Smooth muscle cell of the pulmonary artery (primary cell): ENCODE data around the gene SOAT1. TPM values are rescaled to one million over a fixed set of nuclear protein-coding genes. Genes with fewer than 3 reads are reported as not detected.

Experiments
- total RNA-seq: library from RNA; depleted of rRNA; stranded (reverse); fragments of >200 nt; gene quantifications from 2 replicates; pipeline ENCODE4 v1.2.3, GENCODE V29; 2014

SOAT1 gene
- 26.5 and 39.1 TPM in 2 replicates for total RNA-seq

DNA sequence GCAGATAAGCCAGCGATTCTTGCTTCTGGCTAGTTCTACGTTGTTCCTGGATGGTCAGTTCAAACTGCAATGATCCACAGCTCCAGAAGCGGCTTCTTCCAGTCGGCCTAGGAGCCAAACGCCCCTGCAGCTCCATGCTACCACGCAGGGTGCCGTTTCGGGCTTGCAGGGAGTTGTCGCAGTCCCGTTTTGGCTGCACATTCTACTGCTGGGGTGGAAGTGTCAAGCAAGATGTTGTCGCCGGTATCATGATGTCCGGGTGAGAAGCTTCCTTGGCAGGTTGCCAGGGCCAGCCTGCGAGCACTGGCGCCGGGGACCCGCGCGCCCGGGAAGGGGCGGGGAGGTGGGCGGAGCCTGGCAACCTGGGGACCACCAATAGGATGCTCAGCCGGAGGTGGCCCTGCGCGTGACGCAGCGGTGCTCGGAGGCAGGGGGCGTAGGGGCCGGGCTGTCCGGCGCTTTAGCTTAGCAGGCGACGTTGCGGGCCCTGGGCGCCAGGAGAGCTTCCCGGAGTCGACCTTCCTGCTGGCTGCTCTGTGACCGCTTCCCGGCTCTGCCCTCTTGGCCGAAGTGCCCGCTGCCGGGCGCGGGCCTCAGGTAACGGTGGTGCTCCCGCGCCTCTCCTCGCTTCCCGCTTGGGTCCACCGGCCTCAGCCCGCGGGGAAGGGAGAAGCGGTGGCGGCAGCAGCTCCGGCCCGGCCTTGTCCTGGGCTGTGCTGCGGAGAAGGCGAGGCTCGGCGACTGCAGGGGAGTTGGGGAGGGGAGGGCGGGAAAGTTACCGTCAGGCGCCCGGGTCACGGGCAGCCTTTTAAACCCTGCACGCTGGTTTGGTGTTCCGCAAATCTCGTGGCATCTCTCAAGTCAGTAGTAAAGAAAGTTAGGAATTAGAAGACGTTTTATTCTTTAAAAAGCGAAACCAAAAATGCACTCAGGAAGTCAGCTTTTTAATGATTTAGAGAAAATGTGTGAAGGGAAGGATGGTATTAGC is at the start of gene SOAT1:
Gene SOAT1 (plus strand): TSS at position 458 of the 988 bp plus-strand sequence. CDS start 8,888 bp downstream, outside the sequence.

DNA sequence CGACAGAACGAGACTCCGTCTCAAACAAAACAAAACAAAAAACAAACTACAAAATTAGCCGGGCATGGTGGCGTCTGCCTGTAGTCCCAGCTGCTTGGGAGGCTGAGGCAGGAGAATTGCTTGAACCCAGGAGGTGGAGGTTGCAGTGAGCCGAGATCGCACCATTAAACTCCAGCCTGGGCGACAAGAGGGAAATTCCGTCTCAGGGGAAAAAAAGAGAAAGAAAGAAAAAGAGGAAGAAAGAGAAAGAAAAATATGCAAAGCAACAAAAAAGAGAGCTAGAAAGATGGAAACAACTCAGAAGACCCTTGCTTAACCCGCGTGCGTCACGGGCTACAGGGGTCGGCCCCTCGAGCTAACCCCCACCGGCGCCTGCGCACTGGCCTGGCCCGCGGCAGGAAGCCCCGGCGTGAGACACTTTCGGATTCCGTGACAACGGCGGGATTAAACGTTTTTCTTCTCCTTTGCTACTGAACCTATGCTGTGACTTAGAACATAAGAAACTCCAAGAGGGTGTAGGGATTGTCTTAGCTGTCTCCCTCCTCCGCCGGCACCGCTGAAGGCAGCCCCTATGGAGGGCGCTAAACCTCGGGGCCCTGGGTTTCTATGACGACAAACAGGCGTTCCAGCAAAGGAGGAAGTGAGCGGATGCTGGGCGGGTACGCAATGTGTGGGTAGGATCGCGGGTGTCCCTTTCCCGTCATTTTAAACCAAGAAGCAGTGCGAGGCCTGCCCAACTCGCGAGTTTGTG is 71.9 kb downstream of the SOAT1 start, which contains the start of gene AXDND1:
Gene AXDND1 (plus strand): TSS at position 630 of the 751 bp plus-strand sequence. CDS start 539 bp downstream, outside the sequence.

Other genes starting within 250 kb of the SOAT1 start
- 22.5 and 38.6 TPM in 2 replicates for gene TOR3A, start 211.7 kb upstream of the SOAT1 start, total RNA-seq
- gene ABL2, start 64.1 kb upstream of the SOAT1 start, total RNA-seq: 41.3 and 57.0 TPM in 2 replicates
- gene AXDND1, start 72.2 kb downstream of the SOAT1 start, total RNA-seq: 0.07 TPM in 1 of 2 replicates, not detected in the other